Epithelial cell of proximal tubule (primary cell): ENCODE data around the gene SAP130. TPM values are rescaled to one million over a fixed set of nuclear protein-coding genes. Genes with fewer than 3 reads are reported as not detected.

ENCODE experiments used
- DNase-seq: peaks from one replicate; pipeline ENCODE4 v3.0.0-alpha.2; 2011; ENCODE audit warnings: low read depth
- H3K4me3 ChIP-seq: 2 replicates; pipeline ENCODE4 v1.5.1; 2011; ENCODE audit warnings: low read depth, mild to moderate bottlenecking, low read length
- CTCF ChIP-seq: conservative IDR thresholded peaks from 2 replicates; pipeline ENCODE4 v1.5.1; 2012; ENCODE audit warnings: low read depth, mild to moderate bottlenecking, low read length
- total RNA-seq: library from RNA; depleted of rRNA; stranded (reverse); fragments of >200 nt; gene quantifications from 2 replicates; pipeline ENCODE4 v1.2.3, GENCODE V29; 2015

Gene SAP130
- total RNA-seq, 1 donor from 2014 or later, result 10.8 TPM

GRCh38 chr2:127986548-127987079 lies 41.2 kb downstream of the SAP130 start:
- no peak for TF ChIP-seq CTCF
- no peak for DNase-seq
- no peak overlapping the region for H3K4me3 ChIP-seq

- H3K4me3 ChIP-seq, result no peak overlapping the region
- TF ChIP-seq CTCF, result no peak
- no peak for DNase-seq
These were observed 42.1 kb downstream of the SAP130 start for GRCh38 chr2:127985735-127986134.

- TF ChIP-seq CTCF, result no peak
- H3K4me3 ChIP-seq, result no peak overlapping the region
- no peak for DNase-seq
These were observed 42.7 kb downstream of the SAP130 start for GRCh38 chr2:127985026-127985734.

- H3K4me3 ChIP-seq, result no peak overlapping the region
- no peak for TF ChIP-seq CTCF
- DNase-seq, result no peak
These were observed 43.3 kb downstream of the SAP130 start for GRCh38 chr2:127984551-127984950.

GRCh38 chr2:127969446-127969845 lies 58.4 kb downstream of the SAP130 start:
- no peak overlapping the region for H3K4me3 ChIP-seq
- no peak for DNase-seq
- TF ChIP-seq CTCF, result no peak

GRCh38 chr2:127968610-127969339 lies 59.1 kb downstream of the SAP130 start:
- no peak overlapping the region for H3K4me3 ChIP-seq
- no peak for DNase-seq
- TF ChIP-seq CTCF, result no peak
